ENCODE results near the gene DNAJC9. TPM values are rescaled to one million over a fixed set of nuclear protein-coding genes. Genes with fewer than 3 reads are reported as not detected.
"Not testable (repeated sequence)": the region's sequence is repeated elsewhere in the genome, so short reads cannot be mapped to it uniquely, and the experiment has no call there.

The DNAJC9 gene, protein sequence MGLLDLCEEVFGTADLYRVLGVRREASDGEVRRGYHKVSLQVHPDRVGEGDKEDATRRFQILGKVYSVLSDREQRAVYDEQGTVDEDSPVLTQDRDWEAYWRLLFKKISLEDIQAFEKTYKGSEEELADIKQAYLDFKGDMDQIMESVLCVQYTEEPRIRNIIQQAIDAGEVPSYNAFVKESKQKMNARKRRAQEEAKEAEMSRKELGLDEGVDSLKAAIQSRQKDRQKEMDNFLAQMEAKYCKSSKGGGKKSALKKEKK
- 10 to 100 TPM; 37.2 to 41.2 TPM for total RNA-seq

DNA sequence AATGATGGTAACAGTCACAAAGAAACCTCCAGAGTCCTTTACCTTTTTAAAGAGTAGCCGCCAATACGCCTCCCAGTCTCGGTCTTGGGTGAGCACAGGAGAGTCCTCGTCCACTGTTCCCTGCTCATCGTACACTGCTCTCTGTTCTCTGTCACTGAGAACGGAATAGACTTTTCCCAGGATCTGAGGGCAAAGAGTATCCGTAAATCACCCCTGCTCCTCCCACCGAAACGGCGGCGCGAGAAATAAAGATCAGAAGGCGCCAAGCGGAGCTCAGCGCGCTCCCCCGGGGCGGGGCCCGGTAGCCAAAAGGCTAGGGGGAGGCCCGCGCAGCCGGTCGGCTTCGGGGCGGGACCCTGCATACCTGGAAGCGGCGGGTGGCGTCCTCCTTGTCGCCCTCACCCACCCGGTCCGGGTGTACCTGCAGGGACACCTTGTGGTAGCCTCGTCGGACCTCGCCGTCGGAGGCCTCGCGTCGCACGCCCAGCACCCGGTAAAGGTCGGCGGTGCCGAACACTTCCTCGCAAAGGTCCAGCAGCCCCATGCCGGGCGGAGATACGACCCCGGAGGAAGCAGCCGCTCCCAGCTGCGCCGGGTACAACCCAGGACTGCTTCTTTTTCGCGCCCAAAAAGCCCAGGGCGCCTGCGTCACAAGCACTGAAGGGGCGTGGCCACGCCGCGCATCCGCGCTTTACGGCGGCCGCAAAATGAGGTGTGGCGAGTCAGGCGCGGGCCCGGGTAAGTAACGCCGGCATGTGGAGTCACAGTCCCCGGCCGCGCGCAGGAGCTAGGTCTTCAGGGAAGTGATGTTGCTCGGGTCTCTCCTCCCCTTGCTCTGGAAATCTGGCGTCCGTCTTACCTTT lies at the start of gene DNAJC9:
Gene DNAJC9 (minus strand): TSS at position 610 of the 863 bp plus-strand sequence. CDS start 66 bp downstream, at position 544.
- Mint-ChIP-seq H3K4me3 (peak within 1 kb of the TSS; percentile 98 to 100), H3K27ac (peak within 1 kb of the TSS; percentile 99), H3K36me3 (ENCODE audit: insufficient read depth in 2 of 2) (peaks cover 26 to 49% of the 10 kb centered on the region in 2 donors), H3K9me3 (no peaks in the 10 kb centered on the region), H3K4me1 (ENCODE audit: low read depth) (peaks cover 76% of the 10 kb centered on the region), H3K27me3 (ENCODE audit: low read depth) (no peaks in the 10 kb centered on the region)
- ATAC-seq (replicated peaks in 1 of 2) = peak; percentile 92 to 95
- peak; percentile 97 to 98 for DNase-seq

- peaks cover 5% of the 10 kb centered on the region for H3K4me1 Mint-ChIP-seq (ENCODE audit: low read depth)
- H3K27me3 Mint-ChIP-seq (ENCODE audit: low read depth) = no peaks in the 10 kb centered on the region
- no peak for DNase-seq
- peaks cover 2% of the 10 kb centered on the region in 2 donors for H3K9me3 Mint-ChIP-seq
- no peak overlapping the region for H3K4me3 Mint-ChIP-seq
- H3K36me3 Mint-ChIP-seq (ENCODE audit: insufficient read depth in 2 of 2) = peaks cover 5 to 10% of the 10 kb centered on the region in 2 donors
- ATAC-seq (replicated peaks in 1 of 2) = no peak
- H3K27ac Mint-ChIP-seq = no peak overlapping the region
These were observed 46.4 kb upstream of the DNAJC9 start for GRCh38 chr10:73293461-73293860.

DNA sequence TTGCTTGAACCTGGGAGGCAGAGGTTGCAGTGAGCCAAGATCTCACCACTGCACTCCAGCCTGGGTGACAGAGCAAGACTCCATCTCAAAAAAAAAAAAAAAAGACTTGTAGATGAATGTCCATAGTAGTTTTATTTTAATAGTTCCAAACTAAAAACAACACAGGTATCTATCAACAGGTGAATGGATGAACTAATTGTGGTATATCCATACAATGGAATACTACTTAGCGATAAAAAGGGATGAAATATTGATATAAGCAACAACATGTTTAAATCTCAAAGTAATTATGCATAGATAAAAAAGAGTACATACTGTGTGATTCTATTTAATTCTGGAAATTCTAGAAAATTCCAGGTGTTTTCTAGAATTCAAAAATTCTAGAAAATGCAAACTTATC lies 42.9 kb upstream of the DNAJC9 start:
- H3K9me3 Mint-ChIP-seq = peaks cover 2% of the 10 kb centered on the region in 2 donors
- ATAC-seq (replicated peaks in 1 of 2) (no peak), DNase-seq (no peak)
- H3K27me3 Mint-ChIP-seq (ENCODE audit: low read depth) = no peaks in the 10 kb centered on the region
- H3K27ac Mint-ChIP-seq = no peak overlapping the region
- H3K4me3 Mint-ChIP-seq = no peak overlapping the region
- H3K36me3 Mint-ChIP-seq (ENCODE audit: insufficient read depth in 2 of 2) = peaks cover 5 to 10% of the 10 kb centered on the region in 2 donors
- no peaks in the 10 kb centered on the region for H3K4me1 Mint-ChIP-seq (ENCODE audit: low read depth)

DNA sequence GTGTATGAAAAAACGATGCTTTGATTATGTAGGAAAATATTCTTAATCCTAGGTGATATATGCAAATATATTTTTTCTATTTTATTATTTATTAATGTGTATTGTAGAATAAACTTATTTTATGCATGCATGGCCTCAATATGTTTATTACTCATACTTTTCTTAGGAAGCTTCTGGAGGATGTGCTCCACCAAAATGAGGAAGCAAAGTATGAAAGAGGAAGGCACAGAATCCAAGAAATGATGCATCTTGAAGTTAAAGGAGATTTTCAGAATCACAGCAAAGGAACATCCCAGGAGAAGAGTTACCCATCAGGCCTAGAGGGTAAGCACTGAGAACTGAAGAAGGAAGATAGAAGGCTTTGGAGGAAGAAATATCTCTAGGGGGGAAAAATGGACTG lies 40.4 kb upstream of the DNAJC9 start:
- Mint-ChIP-seq H3K36me3 (ENCODE audit: insufficient read depth in 2 of 2) (peaks cover 5 to 10% of the 10 kb centered on the region in 2 donors), H3K27me3 (ENCODE audit: low read depth) (no peaks in the 10 kb centered on the region), H3K4me3 (no peak overlapping the region), H3K9me3 (peaks cover 2% of the 10 kb centered on the region in 2 donors), H3K27ac (no peak overlapping the region), H3K4me1 (ENCODE audit: low read depth) (no peaks in the 10 kb centered on the region)
- DNase-seq (no peak), ATAC-seq (replicated peaks in 1 of 2) (no peak)

DNA sequence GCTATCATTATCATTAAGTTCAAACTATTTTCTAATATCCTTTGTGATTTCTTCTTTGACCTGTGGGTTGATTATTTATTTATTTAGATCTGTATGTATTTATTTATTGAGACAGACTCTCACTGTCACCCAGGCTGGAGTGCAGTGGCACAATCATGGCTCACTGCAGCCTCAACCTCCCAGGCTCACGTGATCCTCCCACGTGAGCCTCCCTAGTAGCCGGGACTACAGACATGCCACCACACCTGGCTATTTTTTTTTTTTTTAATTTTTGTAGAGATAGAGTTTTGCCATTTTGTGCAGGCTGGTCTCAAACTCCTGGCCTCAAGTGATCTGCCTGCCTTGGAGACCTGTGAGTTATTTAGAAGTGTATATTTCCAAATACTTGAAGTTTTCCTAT lies 34.0 kb upstream of the DNAJC9 start:
- H3K36me3 Mint-ChIP-seq (ENCODE audit: insufficient read depth in 2 of 2) = no peaks in the 10 kb centered on the region
- no peak overlapping the region for H3K4me3 Mint-ChIP-seq
- no peaks in the 10 kb centered on the region for H3K4me1 Mint-ChIP-seq (ENCODE audit: low read depth)
- no peaks in the 10 kb centered on the region for H3K9me3 Mint-ChIP-seq
- ATAC-seq (replicated peaks in 1 of 2) (no peak), DNase-seq (no peak)
- no peak overlapping the region for H3K27ac Mint-ChIP-seq
- H3K27me3 Mint-ChIP-seq (ENCODE audit: low read depth) = no peaks in the 10 kb centered on the region

DNA sequence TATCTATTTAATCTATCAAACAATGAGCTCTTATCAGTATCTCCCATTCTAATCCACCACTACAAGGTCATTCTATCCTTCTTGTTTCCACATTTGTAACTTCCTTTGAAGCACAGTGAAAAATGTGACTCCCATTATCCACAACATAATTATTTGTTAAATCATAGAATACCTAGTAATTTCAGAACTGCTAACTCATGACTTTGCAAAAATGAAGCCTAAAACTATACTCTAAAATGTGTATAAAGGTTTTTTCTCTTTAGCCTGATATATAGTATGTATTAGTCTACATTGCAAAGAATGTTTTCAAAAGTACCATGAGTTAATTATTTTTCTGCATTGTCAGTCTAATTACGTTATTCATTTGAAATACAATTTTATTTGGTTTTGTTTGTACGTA lies 17.4 kb upstream of the DNAJC9 start:
- Mint-ChIP-seq H3K27ac (peak overlapping the region; percentile 69), H3K36me3 (ENCODE audit: insufficient read depth in 2 of 2) (no peaks in the 10 kb centered on the region), H3K4me1 (ENCODE audit: low read depth) (peaks cover 11% of the 10 kb centered on the region), H3K27me3 (ENCODE audit: low read depth) (no peaks in the 10 kb centered on the region), H3K4me3 (no peak overlapping the region), H3K9me3 (no peaks in the 10 kb centered on the region)
- no peak for ATAC-seq (replicated peaks in 1 of 2)
- DNase-seq = no peak

GRCh38 chr10:73263693-73264347 lies 16.8 kb upstream of the DNAJC9 start:
- Mint-ChIP-seq H3K4me3 (no peak overlapping the region), H3K36me3 (ENCODE audit: insufficient read depth in 2 of 2) (no peaks in the 10 kb centered on the region), H3K4me1 (ENCODE audit: low read depth) (peaks cover 11% of the 10 kb centered on the region), H3K27ac (no peak overlapping the region), H3K9me3 (peaks cover 0 to 5% of the 10 kb centered on the region in 2 donors), H3K27me3 (ENCODE audit: low read depth) (no peaks in the 10 kb centered on the region)
- ATAC-seq (replicated peaks in 1 of 2) = no peak
- no peak for DNase-seq

GRCh38 chr10:73262880-73263555 lies 16.0 kb upstream of the DNAJC9 start:
- ATAC-seq (replicated peaks in 1 of 2) = no peak
- Mint-ChIP-seq H3K27me3 (ENCODE audit: low read depth) (no peaks in the 10 kb centered on the region), H3K27ac (no peak overlapping the region), H3K4me3 (no peak overlapping the region), H3K36me3 (ENCODE audit: insufficient read depth in 2 of 2) (no peaks in the 10 kb centered on the region), H3K4me1 (ENCODE audit: low read depth) (peaks cover 11% of the 10 kb centered on the region), H3K9me3 (peaks cover 2 to 8% of the 10 kb centered on the region in 2 donors)
- no peak for DNase-seq

DNA sequence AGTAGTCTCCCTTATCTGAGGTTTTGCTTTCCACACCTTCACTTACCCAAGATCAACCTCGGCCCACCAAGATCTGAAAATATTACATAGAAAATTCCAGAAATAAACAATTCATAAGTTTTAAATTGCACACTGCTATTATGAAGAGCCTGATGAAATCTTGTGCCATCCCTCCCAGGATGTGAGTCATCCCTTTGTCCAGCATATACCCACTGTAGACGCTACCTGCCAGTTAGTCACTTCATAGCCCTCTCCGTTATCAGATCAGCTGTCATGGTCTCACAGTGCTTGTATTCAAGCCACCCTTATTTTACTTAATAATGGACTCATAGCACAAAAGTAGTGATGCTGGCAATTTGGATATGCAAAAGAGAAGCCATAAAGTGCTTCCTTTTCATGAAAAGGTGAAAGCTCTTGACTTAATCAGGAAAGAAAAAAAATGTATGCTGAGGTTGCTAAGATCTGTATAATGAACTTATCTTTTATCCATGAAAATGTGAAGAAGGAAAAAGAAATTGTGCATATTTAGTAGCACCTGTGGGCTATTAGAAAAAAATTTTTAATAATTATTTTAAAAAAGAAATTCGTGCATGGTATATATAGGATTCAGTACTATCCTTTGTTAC lies 15.2 kb upstream of the DNAJC9 start:
- H3K4me3 Mint-ChIP-seq = no peak overlapping the region
- H3K36me3 Mint-ChIP-seq (ENCODE audit: insufficient read depth in 2 of 2) = no peaks in the 10 kb centered on the region
- H3K9me3 Mint-ChIP-seq = peaks cover 2 to 8% of the 10 kb centered on the region in 2 donors
- peak overlapping the region; percentile 94 for H3K27ac Mint-ChIP-seq
- DNase-seq (peak in 1 of 2 donors; percentile 28), ATAC-seq (replicated peaks in 1 of 2) (peak; percentile 80 to 85)
- H3K4me1 Mint-ChIP-seq (ENCODE audit: low read depth) = peaks cover 11% of the 10 kb centered on the region
- H3K27me3 Mint-ChIP-seq (ENCODE audit: low read depth) = no peaks in the 10 kb centered on the region

- H3K36me3 Mint-ChIP-seq (ENCODE audit: insufficient read depth in 2 of 2) = no peaks in the 10 kb centered on the region
- peaks cover 2 to 8% of the 10 kb centered on the region in 2 donors for H3K9me3 Mint-ChIP-seq
- DNase-seq = no peak
- no peak overlapping the region for H3K27ac Mint-ChIP-seq
- no peaks in the 10 kb centered on the region for H3K27me3 Mint-ChIP-seq (ENCODE audit: low read depth)
- no peak overlapping the region for H3K4me3 Mint-ChIP-seq
- H3K4me1 Mint-ChIP-seq (ENCODE audit: low read depth) = peaks cover 11% of the 10 kb centered on the region
- no peak for ATAC-seq (replicated peaks in 1 of 2)
These were observed 14.4 kb upstream of the DNAJC9 start for GRCh38 chr10:73261362-73261995.

GRCh38 chr10:73258612-73259011 lies 11.6 kb upstream of the DNAJC9 start:
- not testable (repeated sequence) for H3K4me3 Mint-ChIP-seq; ATAC-seq (replicated peaks in 1 of 2); H3K27me3 Mint-ChIP-seq (ENCODE audit: low read depth); H3K36me3 Mint-ChIP-seq (ENCODE audit: insufficient read depth in 2 of 2); H3K9me3 Mint-ChIP-seq; DNase-seq; H3K27ac Mint-ChIP-seq
- H3K4me1 Mint-ChIP-seq (ENCODE audit: low read depth) = peaks cover 11% of the 10 kb centered on the region

DNA sequence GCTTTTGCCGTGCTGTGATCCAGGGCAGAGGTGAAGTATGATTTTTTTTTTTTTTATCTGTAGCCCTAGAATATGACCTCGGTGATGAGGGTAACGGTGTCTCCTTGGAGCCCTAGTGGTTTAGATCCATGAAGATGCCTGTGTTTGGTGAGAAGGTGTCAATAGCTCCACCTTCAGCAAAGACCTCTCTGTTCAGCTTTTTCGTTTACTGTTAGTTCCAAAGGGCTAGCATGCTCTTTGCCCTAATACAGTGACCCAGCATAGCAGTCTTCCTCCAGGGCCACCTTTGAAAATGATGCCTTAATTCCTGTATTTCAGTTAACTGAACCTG lies 6.1 kb upstream of the DNAJC9 start:
- Mint-ChIP-seq H3K9me3 (no peaks in the 10 kb centered on the region), H3K36me3 (ENCODE audit: insufficient read depth in 2 of 2) (peaks cover 15 to 21% of the 10 kb centered on the region in 2 donors), H3K27ac (peak overlapping the region; percentile 93), H3K27me3 (ENCODE audit: low read depth) (no peaks in the 10 kb centered on the region), H3K4me3 (peak overlapping the region; percentile 97 to 99), H3K4me1 (ENCODE audit: low read depth) (peaks cover 37% of the 10 kb centered on the region)
- ATAC-seq (replicated peaks in 1 of 2) (no peak), DNase-seq (peak in 1 of 2 donors; percentile 11)

Data from activated T-cell treated with anti-CD3 and anti-CD28 coated beads, Interleukin-2, amount 50 U/mL, for 72 hours (primary cell).